Liver (tissue), 3 donors: Measurements from ENCODE around the gene IER5.

Experiments
- CTCF ChIP-seq: fragments of 150-350 bp; IDR thresholded peaks from 2 replicates; pipeline ENCODE4 v1.5.1; 2017; ENCODE audit warnings: improper control_type of control experiment, low read depth, low read length; ENCODE audit not compliant: missing input control
- GABPA ChIP-seq, 2 donors: IDR thresholded peaks in 1 of 2; conservative IDR thresholded peaks in 1 of 2; 2 replicates each; pipeline ENCODE4 v1.6.1; 2016; ENCODE audit warnings: antibody characterized with exemption in 2 of 2, mild to moderate bottlenecking in 1 of 2, moderate library complexity in 1 of 2
- JUND ChIP-seq, 2 donors: IDR thresholded peaks; 2 replicates each; pipeline ENCODE4 v1.6.1; 2016; ENCODE audit warnings: antibody characterized with exemption in 2 of 2
- YY1 ChIP-seq: IDR thresholded peaks from 2 replicates; pipeline ENCODE4 v1.6.1; 2016; ENCODE audit warnings: antibody characterized with exemption, mild to moderate bottlenecking
- donor health status: healthy.
- donor health status: healthy.

- TF ChIP-seq CTCF (no peak), JUND (IDR thresholded peaks at IDR 0.05) (no peak), YY1 (no peak), GABPA (IDR thresholded peaks at IDR 0.05 in 1 of 2, conservative IDR thresholded peaks at IDR 0.05 in 1 of 2) (no peak)
Observed at GRCh38 chr1:181079382-181079781, 9.1 kb upstream of the IER5 start.
